ENCODE measurements around the gene IZUMO4. TPM values are rescaled to one million over a fixed set of nuclear protein-coding genes. Genes with fewer than 3 reads are reported as not detected.
A peak's percentile ranks its signal among the peaks of the same experiment; 100 is the strongest.

IZUMO4 gene
- total and polyA plus RNA-seq, 10 of the 15 experiments (the other 5 are each of a cell fraction or from before 2014, with no cell fraction given) = 0.53 to 27.1 (median 7.5) TPM

DNA sequence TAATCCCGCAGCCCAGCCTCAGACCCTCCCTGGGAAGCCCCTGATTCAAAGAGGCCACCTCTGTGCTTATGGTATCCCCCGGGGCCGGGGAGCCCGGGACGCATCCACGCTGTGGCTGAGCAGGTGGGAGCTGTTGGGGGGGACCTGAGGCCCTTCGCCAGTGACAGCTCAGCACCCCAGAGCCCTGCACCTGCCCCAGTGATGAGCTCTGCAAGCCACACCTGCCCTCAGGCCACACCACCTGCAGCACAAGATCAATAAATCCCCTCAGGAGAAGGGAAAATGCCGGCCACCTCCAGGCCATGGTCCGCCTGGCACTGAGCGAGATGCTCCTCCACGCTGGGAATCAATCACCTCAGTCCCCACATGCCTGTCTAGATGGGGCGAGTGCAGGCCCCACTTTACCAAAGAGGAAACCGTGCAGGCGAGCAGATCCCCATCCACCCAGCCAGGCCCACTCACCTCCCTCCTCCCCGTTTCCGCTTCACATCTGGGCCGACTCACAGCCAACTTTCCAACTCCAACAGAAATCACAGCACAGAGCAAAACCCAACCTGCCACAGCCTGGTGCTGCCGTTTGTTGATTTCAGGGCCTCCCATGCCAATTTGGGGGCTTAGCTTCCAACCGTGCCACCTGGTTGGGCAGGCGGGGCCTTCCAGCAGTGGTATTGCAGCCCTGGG, 13.4 kb upstream of the IZUMO4 start (continued):
- TF ChIP-seq, protein P1, sequence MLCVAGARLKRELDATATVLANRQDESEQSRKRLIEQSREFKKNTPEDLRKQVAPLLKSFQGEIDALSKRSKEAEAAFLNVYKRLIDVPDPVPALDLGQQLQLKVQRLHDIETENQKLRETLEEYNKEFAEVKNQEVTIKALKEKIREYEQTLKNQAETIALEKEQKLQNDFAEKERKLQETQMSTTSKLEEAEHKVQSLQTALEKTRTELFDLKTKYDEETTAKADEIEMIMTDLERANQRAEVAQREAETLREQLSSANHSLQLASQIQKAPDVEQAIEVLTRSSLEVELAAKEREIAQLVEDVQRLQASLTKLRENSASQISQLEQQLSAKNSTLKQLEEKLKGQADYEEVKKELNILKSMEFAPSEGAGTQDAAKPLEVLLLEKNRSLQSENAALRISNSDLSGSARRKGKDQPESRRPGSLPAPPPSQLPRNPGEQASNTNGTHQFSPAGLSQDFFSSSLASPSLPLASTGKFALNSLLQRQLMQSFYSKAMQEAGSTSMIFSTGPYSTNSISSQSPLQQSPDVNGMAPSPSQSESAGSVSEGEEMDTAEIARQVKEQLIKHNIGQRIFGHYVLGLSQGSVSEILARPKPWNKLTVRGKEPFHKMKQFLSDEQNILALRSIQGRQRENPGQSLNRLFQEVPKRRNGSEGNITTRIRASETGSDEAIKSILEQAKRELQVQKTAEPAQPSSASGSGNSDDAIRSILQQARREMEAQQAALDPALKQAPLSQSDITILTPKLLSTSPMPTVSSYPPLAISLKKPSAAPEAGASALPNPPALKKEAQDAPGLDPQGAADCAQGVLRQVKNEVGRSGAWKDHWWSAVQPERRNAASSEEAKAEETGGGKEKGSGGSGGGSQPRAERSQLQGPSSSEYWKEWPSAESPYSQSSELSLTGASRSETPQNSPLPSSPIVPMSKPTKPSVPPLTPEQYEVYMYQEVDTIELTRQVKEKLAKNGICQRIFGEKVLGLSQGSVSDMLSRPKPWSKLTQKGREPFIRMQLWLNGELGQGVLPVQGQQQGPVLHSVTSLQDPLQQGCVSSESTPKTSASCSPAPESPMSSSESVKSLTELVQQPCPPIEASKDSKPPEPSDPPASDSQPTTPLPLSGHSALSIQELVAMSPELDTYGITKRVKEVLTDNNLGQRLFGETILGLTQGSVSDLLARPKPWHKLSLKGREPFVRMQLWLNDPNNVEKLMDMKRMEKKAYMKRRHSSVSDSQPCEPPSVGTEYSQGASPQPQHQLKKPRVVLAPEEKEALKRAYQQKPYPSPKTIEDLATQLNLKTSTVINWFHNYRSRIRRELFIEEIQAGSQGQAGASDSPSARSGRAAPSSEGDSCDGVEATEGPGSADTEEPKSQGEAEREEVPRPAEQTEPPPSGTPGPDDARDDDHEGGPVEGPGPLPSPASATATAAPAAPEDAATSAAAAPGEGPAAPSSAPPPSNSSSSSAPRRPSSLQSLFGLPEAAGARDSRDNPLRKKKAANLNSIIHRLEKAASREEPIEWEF (IDR thresholded peaks at IDR 0.05; ENCODE audit: insufficient replicate concordance, low read depth, low read length) = no peak

DNA sequence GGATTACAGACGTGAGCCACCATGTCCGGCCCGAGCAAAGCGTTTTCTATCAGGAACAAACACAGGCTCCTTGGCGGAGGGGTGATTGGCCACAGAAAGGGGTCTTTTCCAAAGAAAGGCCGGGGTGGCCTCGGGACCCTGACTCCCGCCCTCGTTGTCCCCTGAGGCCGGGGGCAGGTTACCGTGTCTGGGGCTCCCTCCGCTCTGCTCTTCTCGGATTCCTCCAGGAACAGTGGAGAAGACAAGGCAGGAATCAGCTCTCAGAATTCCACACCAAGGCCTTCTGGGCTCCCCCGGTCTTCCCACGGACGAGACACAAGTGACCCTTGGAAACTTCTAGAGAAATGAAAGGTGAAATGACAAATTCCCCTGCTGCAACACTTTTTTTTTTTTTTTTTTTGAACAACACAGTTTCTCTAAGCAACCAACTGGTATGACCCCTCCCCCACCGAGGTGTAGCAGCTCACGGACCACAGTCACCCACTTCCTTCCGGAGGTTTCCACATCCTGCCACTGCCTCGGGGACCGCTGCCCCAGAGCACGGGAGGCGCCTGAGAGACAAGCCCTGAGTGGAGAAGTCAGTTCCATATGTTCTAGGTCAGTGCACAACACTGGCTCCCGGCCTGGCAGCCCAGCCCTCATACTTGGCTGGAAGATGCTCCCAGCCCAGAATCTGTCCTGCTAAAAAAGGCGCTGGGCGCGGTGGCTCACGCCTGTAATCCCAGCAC, 11.6 kb upstream of the IZUMO4 start:
- ChIA-PET POLR2A (interaction anchor here (0.6 to 3.8 kb wide), 13 partner anchors 9 to 1406 kb away, joined by 3 to 60 read pairs (median 7); partner anchors contain the start of gene MKNK2), RAD21 (ENCODE audit: unreplicated experiment) (interaction anchor here (0.7 to 1.2 kb wide), 4 partner anchors 8 to 43 kb away, joined by 3 to 4 read pairs (median 4); no protein-coding TSS in a partner anchor), CTCF (interaction anchor here (0.6 to 1.3 kb wide), 2 partner anchors 16 to 187 kb away, joined by 3 to 4 read pairs; no protein-coding TSS in a partner anchor), SMC1A (ENCODE audit: uncharacterized antibody, unreplicated experiment) (interaction anchor here (1.4 to 6.1 kb wide), 3 partner anchors 9 to 86 kb away, joined by 3 to 43 read pairs (median 7); partner anchors contain the start of gene MOB3A)
- WGBS (ENCODE audit: insufficient coverage, insufficient replicate concordance, low lambda C conversion rate, missing lambda C conversion rate) = 2% methylated on average over 28 of the region's 28 CpGs
- ATAC-seq (peak; percentile 47), FAIRE-seq (peak; percentile 91), DNase-seq (ENCODE audit: low read depth, low spot score) (peak; percentile 96)
- Histone ChIP-seq H3K4me2 (ENCODE audit: control insufficient read depth, insufficient read depth) (peak overlapping the region; percentile 36), H3K4me1 (ENCODE audit: control insufficient read depth, insufficient read depth, low read length) (peaks cover 43% of the 10 kb centered on the region), H3K9ac (ENCODE audit: control insufficient read depth, insufficient read depth, low read length) (peak overlapping the region; percentile 79), H3K79me2 (ENCODE audit: control insufficient read depth, insufficient read depth, low read length) (peaks cover 81% of the 10 kb centered on the region), H4K20me1 (ENCODE audit: control insufficient read depth, insufficient read depth) (peaks cover 11% of the 10 kb centered on the region), H3K9me3 (replicated peaks; ENCODE audit: control insufficient read depth, insufficient read depth, low read length) (no peaks in the 10 kb centered on the region), H2AFZ (ENCODE audit: control insufficient read depth, low read depth, low read length) (no peak overlapping the region), H3K36me3 (ENCODE audit: control insufficient read depth in 2 of 2, insufficient read depth in 2 of 2, low read length in 1 of 2) (peaks cover 9 to 11% of the 10 kb centered on the region in 2 experiments), H3K27ac (ENCODE audit: control insufficient read depth, insufficient read depth) (peak overlapping the region; percentile 93), H3K27me3 (replicated peaks in 1 of 2; ENCODE audit: control insufficient read depth in 2 of 2, insufficient read depth in 2 of 2, low read length in 1 of 2) (no peaks in the 10 kb centered on the region), H3K4me3 (peak overlapping the region; percentile 95)
- intact Hi-C loops (cut with micrococcal nuclease; ENCODE audit: unreplicated experiment) (loop anchor here (1.0 to 5.0 kb wide), 4 partner anchors 9 to 537 kb away; partner anchors contain the start of gene AP3D1), in situ Hi-C loops (cut with MboI) (loop anchor here (5.0 to 10.0 kb wide), 2 partner anchors 68 to 820 kb away; partner anchors contain the start of genes BTBD2 and CIRBP)
- TSS peak; percentile 83 for BruUV-seq (replicated peaks)
- TF ChIP-seq MTA2 (IDR thresholded peaks at IDR 0.05; ENCODE audit: low read depth) = peak; percentile 77
- TF ChIP-seq, protein P2, sequence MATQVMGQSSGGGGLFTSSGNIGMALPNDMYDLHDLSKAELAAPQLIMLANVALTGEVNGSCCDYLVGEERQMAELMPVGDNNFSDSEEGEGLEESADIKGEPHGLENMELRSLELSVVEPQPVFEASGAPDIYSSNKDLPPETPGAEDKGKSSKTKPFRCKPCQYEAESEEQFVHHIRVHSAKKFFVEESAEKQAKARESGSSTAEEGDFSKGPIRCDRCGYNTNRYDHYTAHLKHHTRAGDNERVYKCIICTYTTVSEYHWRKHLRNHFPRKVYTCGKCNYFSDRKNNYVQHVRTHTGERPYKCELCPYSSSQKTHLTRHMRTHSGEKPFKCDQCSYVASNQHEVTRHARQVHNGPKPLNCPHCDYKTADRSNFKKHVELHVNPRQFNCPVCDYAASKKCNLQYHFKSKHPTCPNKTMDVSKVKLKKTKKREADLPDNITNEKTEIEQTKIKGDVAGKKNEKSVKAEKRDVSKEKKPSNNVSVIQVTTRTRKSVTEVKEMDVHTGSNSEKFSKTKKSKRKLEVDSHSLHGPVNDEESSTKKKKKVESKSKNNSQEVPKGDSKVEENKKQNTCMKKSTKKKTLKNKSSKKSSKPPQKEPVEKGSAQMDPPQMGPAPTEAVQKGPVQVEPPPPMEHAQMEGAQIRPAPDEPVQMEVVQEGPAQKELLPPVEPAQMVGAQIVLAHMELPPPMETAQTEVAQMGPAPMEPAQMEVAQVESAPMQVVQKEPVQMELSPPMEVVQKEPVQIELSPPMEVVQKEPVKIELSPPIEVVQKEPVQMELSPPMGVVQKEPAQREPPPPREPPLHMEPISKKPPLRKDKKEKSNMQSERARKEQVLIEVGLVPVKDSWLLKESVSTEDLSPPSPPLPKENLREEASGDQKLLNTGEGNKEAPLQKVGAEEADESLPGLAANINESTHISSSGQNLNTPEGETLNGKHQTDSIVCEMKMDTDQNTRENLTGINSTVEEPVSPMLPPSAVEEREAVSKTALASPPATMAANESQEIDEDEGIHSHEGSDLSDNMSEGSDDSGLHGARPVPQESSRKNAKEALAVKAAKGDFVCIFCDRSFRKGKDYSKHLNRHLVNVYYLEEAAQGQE (IDR thresholded peaks at IDR 0.05; ENCODE audit: low read depth, low read length) = no peak; the same call in none of the 2 replicates
- no peak for TF ChIP-seq ZNF274 (IDR thresholded peaks at IDR 0.05; ENCODE audit: insufficient read depth, insufficient read length)
- no peak for TF ChIP-seq KDM1A (IDR thresholded peaks at IDR 0.05; ENCODE audit: borderline replicate concordance)
- TF ChIP-seq POLR2A (IDR thresholded peaks at IDR 0.05; ENCODE audit: low read depth, low read length) = peak; percentile 93
- peak in 1 of 2 experiments; percentile 98; a peak in 2 of 4 replicates for TF ChIP-seq ETV6 (conservative IDR thresholded peaks at IDR 0.05 in 1 of 2, IDR thresholded peaks at IDR 0.05 in 1 of 2; ENCODE audit: borderline replicate concordance in 1 of 2, low read depth in 1 of 2)
- TF ChIP-seq ZBED1 (IDR thresholded peaks at IDR 0.05; ENCODE audit: borderline replicate concordance) = peak; percentile 94
- TF ChIP-seq BACH1 (IDR thresholded peaks at IDR 0.05; ENCODE audit: borderline replicate concordance) = peak; percentile 91

All from GM12878 (cell line).